Brain microvascular endothelial cell (primary cell): ENCODE measurements around the gene ANGPTL4.

Experiments
- DNase-seq: peaks from one replicate; pipeline ENCODE4 v3.0.0-alpha.2; 2020
- H3K27ac ChIP-seq: fragments of 250-450 bp; sonication (Bioruptor Pico); 2 replicates; pipeline ENCODE4 v1.5.1; 2020; ENCODE audit warnings: mild to moderate bottlenecking, moderate library complexity
- H3K27me3 ChIP-seq: fragments of 250-450 bp; sonication (Bioruptor Pico); replicated peaks from 2 replicates; pipeline ENCODE4 v1.5.1; 2020; ENCODE audit warnings: mild to moderate bottlenecking
- H3K36me3 ChIP-seq: fragments of 250-450 bp; sonication (Bioruptor Pico); replicated peaks from 2 replicates; pipeline ENCODE4 v1.5.1; 2020; ENCODE audit warnings: mild to moderate bottlenecking
- H3K4me3 ChIP-seq: 2 replicates; pipeline ENCODE4 v1.5.1; 2011; ENCODE audit warnings: low read depth, mild to moderate bottlenecking, control low read depth, low read length, moderate library complexity
- in situ Hi-C: cut with HindIII; loops from 2 replicates; pipeline ENCODE4 v1.10.0; 2017; ENCODE audit warnings: low sequenced_read_pairs, low pct_ligation_motif_present
- TF ChIP-seq, protein P1 (sequence below): IDR thresholded peaks from 2 replicates; pipeline ENCODE4 v1.5.1; 2011; ENCODE audit warnings: low read depth, mild to moderate bottlenecking, moderate library complexity, low read length, control low read depth, inconsistent platforms; ENCODE audit errors: missing control alignments

ANGPTL4 gene

DNA sequence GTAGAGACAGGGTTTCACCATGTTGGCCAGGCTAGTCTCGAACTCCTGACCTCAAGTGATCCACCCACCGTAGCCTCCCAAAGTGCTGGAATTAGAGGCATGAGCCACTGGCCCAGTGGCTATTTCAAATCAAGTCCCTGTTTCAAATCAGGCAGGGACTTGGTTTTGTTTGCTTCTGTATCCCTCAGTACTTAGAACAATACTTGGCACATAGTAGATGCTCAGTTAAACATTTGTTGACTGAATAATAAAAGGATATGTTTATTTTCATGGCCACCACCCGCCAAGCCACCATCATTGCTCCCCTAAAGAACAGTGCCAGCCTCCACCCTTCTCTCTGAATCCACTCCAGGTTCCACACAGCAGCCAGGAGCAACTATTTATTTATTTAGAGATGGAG is 38.5 kb upstream of the ANGPTL4 start:
- Histone ChIP-seq H3K36me3 (peaks cover 19% of the 10 kb centered on the region), H3K27ac (no peak overlapping the region), H3K27me3 (no peaks in the 10 kb centered on the region), H3K4me3 (no peak overlapping the region)
- no peak for DNase-seq
- TF ChIP-seq, protein P1, sequence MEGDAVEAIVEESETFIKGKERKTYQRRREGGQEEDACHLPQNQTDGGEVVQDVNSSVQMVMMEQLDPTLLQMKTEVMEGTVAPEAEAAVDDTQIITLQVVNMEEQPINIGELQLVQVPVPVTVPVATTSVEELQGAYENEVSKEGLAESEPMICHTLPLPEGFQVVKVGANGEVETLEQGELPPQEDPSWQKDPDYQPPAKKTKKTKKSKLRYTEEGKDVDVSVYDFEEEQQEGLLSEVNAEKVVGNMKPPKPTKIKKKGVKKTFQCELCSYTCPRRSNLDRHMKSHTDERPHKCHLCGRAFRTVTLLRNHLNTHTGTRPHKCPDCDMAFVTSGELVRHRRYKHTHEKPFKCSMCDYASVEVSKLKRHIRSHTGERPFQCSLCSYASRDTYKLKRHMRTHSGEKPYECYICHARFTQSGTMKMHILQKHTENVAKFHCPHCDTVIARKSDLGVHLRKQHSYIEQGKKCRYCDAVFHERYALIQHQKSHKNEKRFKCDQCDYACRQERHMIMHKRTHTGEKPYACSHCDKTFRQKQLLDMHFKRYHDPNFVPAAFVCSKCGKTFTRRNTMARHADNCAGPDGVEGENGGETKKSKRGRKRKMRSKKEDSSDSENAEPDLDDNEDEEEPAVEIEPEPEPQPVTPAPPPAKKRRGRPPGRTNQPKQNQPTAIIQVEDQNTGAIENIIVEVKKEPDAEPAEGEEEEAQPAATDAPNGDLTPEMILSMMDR = no peak
- in situ Hi-C loops = no loop called here

DNA sequence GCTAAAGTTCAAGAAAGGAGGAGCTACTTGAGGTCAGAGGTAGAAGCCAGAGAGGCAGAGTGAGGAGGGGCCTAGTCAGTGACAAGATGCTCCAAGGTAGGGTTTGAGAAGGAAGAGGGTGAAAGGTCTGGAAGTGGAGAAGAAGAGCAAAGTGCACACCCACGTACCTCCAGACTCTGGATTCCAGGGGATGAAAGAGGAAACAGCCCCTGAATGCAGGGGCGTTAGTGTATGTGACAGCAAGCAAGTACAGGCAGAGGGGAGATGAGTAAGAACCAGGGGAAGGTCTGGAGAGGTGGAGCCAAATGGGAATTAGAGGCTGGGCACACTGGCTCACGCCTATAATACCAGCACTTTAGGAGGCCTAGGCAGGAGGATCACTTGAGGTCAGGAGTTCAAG is 34.0 kb upstream of the ANGPTL4 start:
- Histone ChIP-seq H3K36me3 (no peaks in the 10 kb centered on the region), H3K27ac (no peak overlapping the region), H3K4me3 (no peak overlapping the region), H3K27me3 (peaks cover 8% of the 10 kb centered on the region)
- in situ Hi-C loops = no loop called here
- TF ChIP-seq, protein P1 = no peak
- DNase-seq = no peak

DNA sequence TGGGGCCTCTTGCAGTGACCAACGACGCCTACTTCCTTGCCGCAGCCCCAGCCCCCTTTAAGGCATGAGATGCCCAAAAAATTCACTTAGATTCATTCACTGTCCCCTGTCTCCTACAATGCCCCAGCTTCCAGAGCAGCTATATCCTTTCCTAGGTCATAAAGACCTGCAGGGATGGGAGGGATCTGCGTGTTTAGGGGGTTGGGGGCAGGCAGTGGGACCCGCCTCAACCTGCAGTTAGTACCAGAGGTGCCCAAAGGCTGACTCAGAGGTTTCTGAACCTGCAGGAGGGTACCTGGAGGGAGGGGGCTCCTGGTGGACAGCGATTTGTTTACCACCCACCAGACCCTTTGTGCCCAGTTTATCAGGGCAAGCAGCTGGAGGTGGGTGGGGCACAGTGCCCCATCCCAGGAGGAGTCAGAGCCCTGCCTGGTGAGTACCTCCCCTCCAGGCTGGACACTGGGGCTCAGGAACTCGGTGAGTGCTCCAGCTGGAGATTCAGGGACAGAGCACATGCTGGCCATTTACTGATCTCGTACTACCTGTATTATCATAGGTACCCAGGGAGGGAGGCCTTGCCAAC is 32.6 kb upstream of the ANGPTL4 start:
- peaks cover 8% of the 10 kb centered on the region for H3K27me3 ChIP-seq
- TF ChIP-seq, protein P1 = no peak
- in situ Hi-C loops = no loop called here
- H3K27ac ChIP-seq = no peak overlapping the region
- no peak overlapping the region for H3K4me3 ChIP-seq
- no peaks in the 10 kb centered on the region for H3K36me3 ChIP-seq
- no peak for DNase-seq

DNA sequence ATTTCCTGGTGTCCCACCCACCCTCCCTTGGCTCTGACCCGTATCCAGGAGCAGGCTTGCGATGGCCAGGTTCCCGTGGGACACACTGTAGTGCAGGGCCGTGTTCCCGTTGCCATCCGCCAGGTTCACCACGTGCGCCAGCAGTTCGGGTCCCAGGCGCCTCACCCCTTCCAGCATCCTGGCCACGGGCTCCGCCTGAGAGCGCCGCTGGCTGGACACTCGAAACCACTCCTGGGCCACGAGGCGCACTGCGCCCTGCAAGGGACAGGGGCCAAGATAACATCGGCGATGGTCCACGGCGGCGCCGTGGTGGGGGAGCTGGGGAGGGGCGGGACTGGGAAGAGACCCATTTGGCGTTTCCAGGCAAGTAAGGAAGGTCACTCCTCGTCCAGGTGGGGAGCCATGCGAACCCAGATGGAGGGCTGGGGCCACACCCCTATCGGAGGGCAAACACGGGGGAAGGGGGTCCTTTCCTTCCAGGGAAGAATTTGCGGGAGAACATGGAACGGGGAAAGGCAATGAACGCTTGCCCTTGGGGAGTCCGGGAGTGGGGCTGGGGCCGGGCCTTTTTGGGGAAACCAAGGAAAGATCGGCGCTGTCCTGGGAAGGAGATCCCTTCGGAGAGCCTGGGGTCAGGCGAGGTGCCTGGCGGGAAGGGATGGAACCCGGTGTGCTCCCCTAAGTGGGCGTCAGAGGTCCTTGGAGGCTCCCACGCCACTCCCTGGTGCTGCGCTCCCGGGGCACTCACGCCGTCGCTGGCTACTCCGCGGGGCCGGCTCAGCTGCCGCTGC is 30.8 kb upstream of the ANGPTL4 start:
- Histone ChIP-seq H3K27me3 (peaks cover 8% of the 10 kb centered on the region), H3K36me3 (no peaks in the 10 kb centered on the region), H3K4me3 (no peak overlapping the region), H3K27ac (no peak overlapping the region)
- in situ Hi-C loops = no loop called here
- TF ChIP-seq, protein P1 = no peak
- no peak for DNase-seq

DNA sequence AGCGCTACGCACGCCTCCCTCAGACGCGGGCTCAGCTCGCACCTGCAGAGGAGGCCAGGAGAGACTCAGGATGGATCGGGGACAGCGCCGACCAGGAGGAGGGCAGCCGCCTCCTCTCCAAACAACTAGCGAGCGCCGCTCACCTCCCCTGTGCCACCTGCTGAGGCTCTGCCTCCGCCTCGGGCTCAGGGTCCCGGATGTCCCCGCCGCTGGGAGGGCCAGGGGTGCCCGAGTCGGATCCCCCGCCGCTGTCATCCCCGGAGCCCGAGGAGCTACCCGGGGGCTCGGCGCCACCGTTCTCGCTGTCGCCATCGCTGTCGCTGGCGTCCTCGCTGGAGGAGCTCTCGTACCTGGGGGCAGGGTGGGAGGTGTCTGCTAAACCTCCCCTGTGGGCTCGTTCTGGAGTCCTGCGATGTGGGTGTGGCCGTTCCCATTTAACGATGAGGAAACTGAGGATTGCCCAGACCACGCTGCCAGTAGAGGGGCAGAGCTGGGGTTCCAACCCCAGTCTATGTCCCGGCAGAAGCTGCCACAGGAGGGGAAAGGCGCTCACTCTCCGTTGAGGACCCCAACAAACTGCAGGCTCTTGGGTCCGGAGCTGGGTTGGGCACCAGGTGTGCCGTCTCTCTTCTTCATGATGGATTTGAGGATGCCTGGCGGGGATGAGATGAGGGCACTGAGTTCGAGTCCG is 30.0 kb upstream of the ANGPTL4 start:
- in situ Hi-C loops = no loop called here
- no peaks in the 10 kb centered on the region for H3K36me3 ChIP-seq
- H3K27ac ChIP-seq = no peak overlapping the region
- peaks cover 8% of the 10 kb centered on the region for H3K27me3 ChIP-seq
- DNase-seq = no peak
- TF ChIP-seq, protein P1 = no peak
- H3K4me3 ChIP-seq = no peak overlapping the region
